ENCODE data around the gene CCDC38. TPM values are rescaled to one million over a fixed set of nuclear protein-coding genes. Genes with fewer than 3 reads are reported as not detected.

Gene CCDC38
- total and polyA plus RNA-seq, 7 experiments from 2014 or later = 0.07 to 0.27 (median 0.08) TPM; not detected in 4

DNA sequence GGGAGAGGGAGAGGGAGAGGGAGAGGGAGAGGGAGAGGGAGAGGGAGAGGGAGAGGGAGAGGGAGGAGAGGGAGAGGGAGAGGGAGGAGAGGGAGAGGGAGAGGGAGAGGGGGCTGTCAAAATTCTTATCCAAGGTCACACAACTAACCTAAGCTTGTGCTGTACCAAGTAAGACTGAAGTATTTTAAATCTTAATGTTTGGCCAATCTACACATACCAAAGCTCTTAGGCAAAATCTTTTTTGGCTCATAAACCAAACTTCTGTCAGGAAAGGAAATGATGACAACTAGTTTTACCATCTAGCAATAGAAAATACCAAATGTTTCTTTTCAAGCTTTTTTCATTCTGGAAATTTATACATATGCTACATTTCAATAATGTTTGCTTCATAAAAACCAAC, 33.8 kb downstream of the CCDC38 start:
- Histone ChIP-seq H3K4me3 (ENCODE audit: low read length) (no peak overlapping the region), H3K27ac (ENCODE audit: low read depth, low read length) (no peak overlapping the region), H3K36me3 (ENCODE audit: control insufficient read depth in 2 of 3, insufficient read depth in 3 of 3, low read length in 3 of 3) (no peaks in the 10 kb centered on the region), H3K4me1 (ENCODE audit: control insufficient read depth in 2 of 2, insufficient read depth in 2 of 2, low read length in 2 of 2) (no peaks in the 10 kb centered on the region), H3K27me3 (ENCODE audit: control insufficient read depth in 2 of 2, insufficient read depth in 2 of 2, low read length in 2 of 2) (no peaks in the 10 kb centered on the region), H3K9me3 (ENCODE audit: control insufficient read depth in 2 of 3, low read length in 3 of 3) (no peaks in the 10 kb centered on the region)
- ChIA-PET POLR2A (no interaction called here), CTCF (no interaction called here)
- Mint-ChIP-seq H3K4me3 (no peak overlapping the region), H3K27me3 (peaks cover 7 to 31% (median 24%) of the 10 kb centered on the region in 5 donors), H3K9me3 (peaks cover 0 to 3% (median 2%) of the 10 kb centered on the region in 11 donors), H3K27ac (no peak overlapping the region), H3K36me3 (peaks cover 0 to 2% (median 0%) of the 10 kb centered on the region in 5 donors), H3K4me1 (no peaks in the 10 kb centered on the region)
- intact Hi-C loops (cut with micrococcal nuclease) = no loop called here
- no peak for ATAC-seq
- no peak for DNase-seq

DNA sequence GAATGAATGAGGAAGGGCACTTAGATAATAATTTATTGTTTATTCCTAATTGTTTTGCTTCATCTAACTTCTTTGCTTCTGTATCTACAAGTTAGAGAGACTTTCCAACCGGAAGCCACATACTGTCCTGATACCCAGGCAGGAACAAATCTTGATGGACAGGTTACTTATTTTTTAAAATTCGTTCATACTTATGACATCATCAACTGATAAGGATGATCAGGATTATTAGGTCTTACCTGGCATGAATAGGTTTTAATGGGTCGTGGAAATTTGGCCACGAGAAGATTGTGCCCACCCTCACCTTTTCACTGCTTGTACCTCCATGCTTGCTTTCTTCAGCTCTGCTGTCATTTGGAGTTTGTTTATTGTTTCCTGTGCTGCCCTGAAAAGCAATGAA, 44.3 kb downstream of the CCDC38 start:
- CTCF ChIA-PET = no interaction called here
- Histone ChIP-seq H3K27ac (ENCODE audit: low read depth, low read length) (no peak overlapping the region), H3K36me3 (ENCODE audit: control insufficient read depth in 2 of 3, insufficient read depth in 3 of 3, low read length in 3 of 3) (no peaks in the 10 kb centered on the region), H3K9me3 (ENCODE audit: control insufficient read depth in 2 of 3, low read length in 3 of 3) (peaks cover 0 to under 1% (median 0%) of the 10 kb centered on the region in 3 experiments), H3K4me3 (ENCODE audit: low read length) (no peak overlapping the region), H3K27me3 (ENCODE audit: control insufficient read depth in 2 of 2, insufficient read depth in 2 of 2, low read length in 2 of 2) (peaks cover 0 to 2% of the 10 kb centered on the region in 2 donors), H3K4me1 (ENCODE audit: control insufficient read depth in 2 of 2, insufficient read depth in 2 of 2, low read length in 2 of 2) (no peaks in the 10 kb centered on the region)
- POLR2A ChIA-PET = no interaction called here
- no peak overlapping the region for H3K27ac Mint-ChIP-seq
- ATAC-seq = no peak
- intact Hi-C loops (cut with micrococcal nuclease) = no loop called here
- H3K9me3 Mint-ChIP-seq = peaks cover 0 to 4% (median 1%) of the 10 kb centered on the region in 11 donors
- H3K36me3 Mint-ChIP-seq = no peaks in the 10 kb centered on the region
- H3K4me1 Mint-ChIP-seq = no peaks in the 10 kb centered on the region
- no peak overlapping the region for H3K4me3 Mint-ChIP-seq
- DNase-seq = no peak
- H3K27me3 Mint-ChIP-seq = peaks cover 10 to 26% (median 16%) of the 10 kb centered on the region in 5 donors

DNA sequence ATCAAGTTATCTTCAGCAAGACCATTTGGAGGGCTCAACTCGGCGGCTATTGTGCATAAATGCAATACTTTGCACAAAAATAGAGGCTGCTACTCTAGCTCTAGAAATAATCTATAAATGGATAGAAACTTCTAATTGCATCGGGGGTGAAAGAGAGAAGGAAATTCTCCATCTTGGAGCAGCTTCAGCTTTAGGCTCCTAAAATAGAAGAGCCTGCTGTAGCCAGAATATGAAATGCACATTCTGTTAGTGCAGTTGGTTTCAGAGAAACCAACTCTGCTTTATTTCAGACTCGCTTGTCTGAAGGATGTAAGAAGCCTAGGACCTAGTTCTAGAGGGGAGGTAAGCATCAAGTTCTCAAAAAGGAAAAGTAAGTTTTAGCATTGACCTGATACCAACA, 45.6 kb downstream of the CCDC38 start:
- H3K4me3 ChIP-seq (ENCODE audit: low read length) = no peak overlapping the region
- ChIA-PET CTCF (no interaction called here), POLR2A (interaction anchor here (0.6 kb wide), 1 partner anchor 25 kb away, joined by 3 read pairs; no protein-coding TSS in a partner anchor)
- no peaks in the 10 kb centered on the region for H3K36me3 ChIP-seq (ENCODE audit: control insufficient read depth in 2 of 3, insufficient read depth in 3 of 3, low read length in 3 of 3)
- Mint-ChIP-seq H3K4me1 (no peaks in the 10 kb centered on the region), H3K4me3 (no peak overlapping the region), H3K27me3 (peaks cover 9 to 30% (median 14%) of the 10 kb centered on the region in 5 donors), H3K9me3 (peaks cover 0 to 1% (median 0%) of the 10 kb centered on the region in 11 donors), H3K27ac (no peak overlapping the region), H3K36me3 (no peaks in the 10 kb centered on the region)
- DNase-seq (no peak), ATAC-seq (no peak)
- H3K27me3 ChIP-seq (ENCODE audit: control insufficient read depth in 2 of 2, insufficient read depth in 2 of 2, low read length in 2 of 2) = peaks cover 0 to 2% of the 10 kb centered on the region in 2 donors
- H3K4me1 ChIP-seq (ENCODE audit: control insufficient read depth in 2 of 2, insufficient read depth in 2 of 2, low read length in 2 of 2) = no peaks in the 10 kb centered on the region
- H3K9me3 ChIP-seq (ENCODE audit: control insufficient read depth in 2 of 3, low read length in 3 of 3) = no peaks in the 10 kb centered on the region
- H3K27ac ChIP-seq (ENCODE audit: low read depth, low read length) = no peak overlapping the region
- intact Hi-C loops (cut with micrococcal nuclease) = no loop called here

DNA sequence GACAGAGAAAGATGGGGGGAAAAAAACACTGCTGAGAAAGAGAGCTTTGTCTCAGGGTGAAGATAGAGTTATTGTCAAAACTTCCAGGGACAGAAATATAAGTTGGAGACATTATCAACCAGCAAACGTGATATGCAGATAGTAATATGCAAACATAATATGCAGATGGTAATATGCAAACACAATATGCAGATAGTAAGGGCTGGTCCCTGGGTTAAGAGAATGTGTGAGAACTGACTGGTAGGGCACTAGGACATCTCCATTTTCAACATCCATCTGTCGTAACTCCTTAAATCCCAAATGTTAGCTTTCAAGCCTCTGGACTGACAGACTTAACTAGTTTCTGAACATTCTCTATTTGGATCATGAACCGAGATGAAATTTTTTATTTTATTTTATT, 51.5 kb downstream of the CCDC38 start:
- no peaks in the 10 kb centered on the region for H3K9me3 ChIP-seq (ENCODE audit: control insufficient read depth in 2 of 3, low read length in 3 of 3)
- no peaks in the 10 kb centered on the region for H3K4me1 ChIP-seq (ENCODE audit: control insufficient read depth in 2 of 2, insufficient read depth in 2 of 2, low read length in 2 of 2)
- intact Hi-C loops (cut with micrococcal nuclease) = no loop called here
- H3K27ac ChIP-seq (ENCODE audit: low read depth, low read length) = no peak overlapping the region
- H3K27me3 Mint-ChIP-seq = peaks cover 5 to 20% (median 10%) of the 10 kb centered on the region in 5 donors
- ATAC-seq = no peak
- H3K27ac Mint-ChIP-seq = no peak overlapping the region
- no peaks in the 10 kb centered on the region for H3K36me3 Mint-ChIP-seq
- no peaks in the 10 kb centered on the region for H3K36me3 ChIP-seq (ENCODE audit: control insufficient read depth in 2 of 3, insufficient read depth in 3 of 3, low read length in 3 of 3)
- no peak overlapping the region for H3K4me3 Mint-ChIP-seq
- CTCF ChIA-PET = no interaction called here
- no peak for DNase-seq
- H3K4me3 ChIP-seq (ENCODE audit: low read length) = no peak overlapping the region
- H3K9me3 Mint-ChIP-seq = no peaks in the 10 kb centered on the region
- POLR2A ChIA-PET = no interaction called here
- peaks cover 0 to 2% of the 10 kb centered on the region in 2 donors for H3K27me3 ChIP-seq (ENCODE audit: control insufficient read depth in 2 of 2, insufficient read depth in 2 of 2, low read length in 2 of 2)
- H3K4me1 Mint-ChIP-seq = no peaks in the 10 kb centered on the region

DNA sequence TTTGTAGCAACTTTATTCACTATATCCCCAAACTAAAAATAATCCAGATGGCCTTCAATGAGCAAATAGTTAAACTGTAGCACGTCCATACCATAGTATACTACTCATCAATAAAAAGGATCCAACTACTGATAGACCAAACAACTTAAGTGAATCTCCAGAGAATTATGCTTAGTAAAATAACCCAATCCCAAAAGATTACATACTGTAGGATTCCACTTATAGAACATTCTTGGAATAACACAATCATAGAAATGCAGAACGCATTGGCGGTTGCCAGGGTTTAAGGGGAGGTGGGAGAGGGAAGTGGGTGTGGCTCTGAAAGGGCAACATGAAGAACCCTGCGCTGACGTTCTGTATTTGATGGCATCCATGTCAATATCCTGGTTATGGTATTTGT, 55.1 kb downstream of the CCDC38 start:
- no peaks in the 10 kb centered on the region for H3K4me1 ChIP-seq (ENCODE audit: control insufficient read depth in 2 of 2, insufficient read depth in 2 of 2, low read length in 2 of 2)
- no peak overlapping the region for H3K27ac ChIP-seq (ENCODE audit: low read depth, low read length)
- H3K27me3 ChIP-seq (ENCODE audit: control insufficient read depth in 2 of 2, insufficient read depth in 2 of 2, low read length in 2 of 2) = no peaks in the 10 kb centered on the region
- no peak overlapping the region for H3K27ac Mint-ChIP-seq
- no peak for DNase-seq
- no peak overlapping the region for H3K4me3 Mint-ChIP-seq
- no peak overlapping the region for H3K4me3 ChIP-seq (ENCODE audit: low read length)
- peaks cover 0 to 6% (median 4%) of the 10 kb centered on the region in 5 donors for H3K27me3 Mint-ChIP-seq
- no peak for ATAC-seq
- ChIA-PET POLR2A (no interaction called here), CTCF (no interaction called here)
- no peaks in the 10 kb centered on the region for H3K4me1 Mint-ChIP-seq
- H3K36me3 ChIP-seq (ENCODE audit: control insufficient read depth in 2 of 3, insufficient read depth in 3 of 3, low read length in 3 of 3) = no peaks in the 10 kb centered on the region
- no peaks in the 10 kb centered on the region for H3K9me3 ChIP-seq (ENCODE audit: control insufficient read depth in 2 of 3, low read length in 3 of 3)
- intact Hi-C loops (cut with micrococcal nuclease) = no loop called here
- peaks cover 0 to 4% (median 0%) of the 10 kb centered on the region in 11 donors for H3K9me3 Mint-ChIP-seq
- no peaks in the 10 kb centered on the region for H3K36me3 Mint-ChIP-seq

- H3K27ac Mint-ChIP-seq = no peak overlapping the region
- ATAC-seq = no peak
Observed at GRCh38 chr12:95884998-95885397, 57.4 kb downstream of the CCDC38 start.

DNA sequence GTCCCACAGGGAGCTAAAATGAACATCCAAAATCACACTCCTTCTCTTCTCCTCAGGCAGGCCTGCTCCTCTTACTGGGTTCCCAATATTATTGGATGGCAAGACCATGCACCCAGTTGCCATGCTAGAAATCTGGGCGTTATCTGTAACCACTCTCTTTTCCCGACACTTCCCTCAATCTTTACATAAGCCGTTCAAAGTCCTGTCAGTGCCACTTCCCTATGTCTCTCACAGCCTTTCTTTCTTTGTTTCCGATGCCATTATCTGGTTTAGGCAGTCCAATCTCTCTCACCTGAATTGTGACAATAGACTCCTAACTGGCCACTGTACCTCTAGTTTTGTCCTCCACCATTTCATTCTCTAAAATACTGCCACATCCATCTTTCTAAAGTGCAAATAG, 59.5 kb downstream of the CCDC38 start:
- intact Hi-C loops (cut with micrococcal nuclease) = no loop called here
- no peak for ATAC-seq
- Mint-ChIP-seq H3K36me3 (peaks cover 0 to 2% (median 0%) of the 10 kb centered on the region in 5 donors), H3K27me3 (peaks cover 0 to 4% (median 0%) of the 10 kb centered on the region in 5 donors), H3K27ac (no peak overlapping the region), H3K9me3 (peaks cover 0 to 4% (median 0%) of the 10 kb centered on the region in 11 donors), H3K4me3 (no peak overlapping the region), H3K4me1 (no peaks in the 10 kb centered on the region)
- no peaks in the 10 kb centered on the region for H3K9me3 ChIP-seq (ENCODE audit: control insufficient read depth in 2 of 3, low read length in 3 of 3)
- no peak overlapping the region for H3K4me3 ChIP-seq (ENCODE audit: low read length)
- CTCF ChIA-PET = no interaction called here
- no peaks in the 10 kb centered on the region for H3K36me3 ChIP-seq (ENCODE audit: control insufficient read depth in 2 of 3, insufficient read depth in 3 of 3, low read length in 3 of 3)
- POLR2A ChIA-PET = no interaction called here
- DNase-seq = no peak
- no peaks in the 10 kb centered on the region for H3K4me1 ChIP-seq (ENCODE audit: control insufficient read depth in 2 of 2, insufficient read depth in 2 of 2, low read length in 2 of 2)
- H3K27me3 ChIP-seq (ENCODE audit: control insufficient read depth in 2 of 2, insufficient read depth in 2 of 2, low read length in 2 of 2) = no peaks in the 10 kb centered on the region
- H3K27ac ChIP-seq (ENCODE audit: low read depth, low read length) = no peak overlapping the region

More at GRCh38 chr12:95884998-95885397, 57.4 kb downstream of the CCDC38 start:
- H3K9me3 ChIP-seq (ENCODE audit: control insufficient read depth in 2 of 3, low read length in 3 of 3) = no peaks in the 10 kb centered on the region
- Mint-ChIP-seq H3K4me1 (no peaks in the 10 kb centered on the region), H3K36me3 (no peaks in the 10 kb centered on the region), H3K9me3 (peaks cover 0 to 4% (median 0%) of the 10 kb centered on the region in 11 donors), H3K27me3 (peaks cover 0 to 4% (median 0%) of the 10 kb centered on the region in 5 donors), H3K4me3 (no peak overlapping the region)
- ChIA-PET CTCF (no interaction called here), POLR2A (no interaction called here)
- H3K27ac ChIP-seq (ENCODE audit: low read depth, low read length) = no peak overlapping the region
- no peaks in the 10 kb centered on the region for H3K27me3 ChIP-seq (ENCODE audit: control insufficient read depth in 2 of 2, insufficient read depth in 2 of 2, low read length in 2 of 2)
- intact Hi-C loops (cut with micrococcal nuclease) = no loop called here
- no peaks in the 10 kb centered on the region for H3K4me1 ChIP-seq (ENCODE audit: control insufficient read depth in 2 of 2, insufficient read depth in 2 of 2, low read length in 2 of 2)
- H3K4me3 ChIP-seq (ENCODE audit: low read length) = no peak overlapping the region
- no peak for DNase-seq
- no peaks in the 10 kb centered on the region for H3K36me3 ChIP-seq (ENCODE audit: control insufficient read depth in 2 of 3, insufficient read depth in 3 of 3, low read length in 3 of 3)
